GM13977 (cell line): ENCODE data around the gene FBLL1.
A peak's percentile ranks its signal among the peaks of the same experiment; 100 is the strongest.

Experiments used
- DNase-seq: peaks from one replicate; pipeline ENCODE4 v3.0.0; 2012; ENCODE audit warnings: low spot score
- in situ Hi-C: fragments of 300-500 bp; cut with MboI; formaldehyde crosslinking; loops from one replicate; pipeline ENCODE4 v1.12.0; 2022; ENCODE audit warnings: low sequenced_read_pairs, low pct_unique_long_range_greater_than_20kb, mixed read lengths, inconsistent platforms; ENCODE audit not compliant: unreplicated experiment
- TF ChIP-seq, protein P1 (sequence below): IDR thresholded peaks from 2 replicates; pipeline ENCODE4 v1.5.1; 2012; ENCODE audit warnings: mild to moderate bottlenecking, control low read depth; ENCODE audit not compliant: insufficient read depth; ENCODE audit errors: extremely low read depth, missing control alignments

Gene FBLL1

DNA sequence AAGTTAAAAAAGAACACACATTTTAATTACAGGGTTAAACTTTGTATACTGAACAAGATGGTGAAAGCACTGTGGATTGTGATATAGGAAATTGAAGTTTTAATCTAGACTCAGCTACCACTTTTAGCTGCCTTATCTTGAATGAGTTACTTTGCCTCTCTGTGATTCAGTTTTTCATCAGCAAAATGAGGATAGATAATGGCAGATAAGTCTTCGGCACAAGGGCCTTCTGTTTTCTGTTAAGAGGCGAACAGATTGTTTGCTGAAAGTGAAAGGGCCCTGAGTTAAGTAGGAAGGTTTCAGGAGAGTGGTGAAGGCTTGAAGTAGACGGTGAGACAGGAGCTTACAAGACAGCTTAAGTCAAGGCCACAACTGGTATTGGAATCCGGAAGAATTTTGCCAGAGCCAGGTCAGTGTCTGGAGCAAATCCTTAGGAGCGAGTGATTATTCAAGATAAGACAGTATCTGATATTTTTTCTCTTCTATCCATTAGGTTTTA, 35.0 kb upstream of the FBLL1 start:
- no peak for DNase-seq
- in situ Hi-C loops, result no loop called here
- TF ChIP-seq, protein P1, sequence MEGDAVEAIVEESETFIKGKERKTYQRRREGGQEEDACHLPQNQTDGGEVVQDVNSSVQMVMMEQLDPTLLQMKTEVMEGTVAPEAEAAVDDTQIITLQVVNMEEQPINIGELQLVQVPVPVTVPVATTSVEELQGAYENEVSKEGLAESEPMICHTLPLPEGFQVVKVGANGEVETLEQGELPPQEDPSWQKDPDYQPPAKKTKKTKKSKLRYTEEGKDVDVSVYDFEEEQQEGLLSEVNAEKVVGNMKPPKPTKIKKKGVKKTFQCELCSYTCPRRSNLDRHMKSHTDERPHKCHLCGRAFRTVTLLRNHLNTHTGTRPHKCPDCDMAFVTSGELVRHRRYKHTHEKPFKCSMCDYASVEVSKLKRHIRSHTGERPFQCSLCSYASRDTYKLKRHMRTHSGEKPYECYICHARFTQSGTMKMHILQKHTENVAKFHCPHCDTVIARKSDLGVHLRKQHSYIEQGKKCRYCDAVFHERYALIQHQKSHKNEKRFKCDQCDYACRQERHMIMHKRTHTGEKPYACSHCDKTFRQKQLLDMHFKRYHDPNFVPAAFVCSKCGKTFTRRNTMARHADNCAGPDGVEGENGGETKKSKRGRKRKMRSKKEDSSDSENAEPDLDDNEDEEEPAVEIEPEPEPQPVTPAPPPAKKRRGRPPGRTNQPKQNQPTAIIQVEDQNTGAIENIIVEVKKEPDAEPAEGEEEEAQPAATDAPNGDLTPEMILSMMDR, result no peak

DNA sequence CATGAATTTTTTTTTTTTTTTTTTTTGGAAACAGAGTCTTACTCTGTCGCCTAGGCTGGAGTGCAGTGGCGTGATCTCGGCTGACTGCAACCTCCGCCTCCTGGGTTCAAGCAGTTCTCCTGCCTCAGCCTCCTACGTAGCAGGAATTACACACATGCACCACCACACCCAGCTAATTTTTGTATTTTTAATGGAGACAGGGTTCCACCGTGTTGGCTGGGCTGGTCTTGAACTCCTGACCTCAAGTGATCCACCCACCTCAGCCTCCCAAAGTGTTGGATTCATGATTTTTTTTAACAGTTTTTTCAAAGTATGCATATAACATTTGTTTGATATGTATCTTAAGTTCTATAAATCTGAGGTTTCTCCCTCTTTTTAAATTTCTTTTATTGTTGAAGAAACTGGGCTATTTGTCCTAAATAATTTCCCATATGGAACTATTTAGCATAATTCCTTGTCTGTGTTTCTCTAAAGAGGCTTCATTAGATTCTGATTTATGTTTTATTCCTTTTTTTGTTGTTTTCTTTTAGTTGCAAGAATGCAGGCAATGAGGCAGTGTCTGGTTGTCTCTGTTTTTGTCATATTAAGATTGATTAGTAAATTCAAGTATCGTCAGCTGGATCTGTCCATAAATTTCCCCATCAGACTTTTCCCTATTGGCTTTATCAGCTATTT, 26.4 kb upstream of the FBLL1 start:
- DNase-seq, result no peak
- TF ChIP-seq, protein P1, result no peak
- in situ Hi-C loops, result no loop called here

DNA sequence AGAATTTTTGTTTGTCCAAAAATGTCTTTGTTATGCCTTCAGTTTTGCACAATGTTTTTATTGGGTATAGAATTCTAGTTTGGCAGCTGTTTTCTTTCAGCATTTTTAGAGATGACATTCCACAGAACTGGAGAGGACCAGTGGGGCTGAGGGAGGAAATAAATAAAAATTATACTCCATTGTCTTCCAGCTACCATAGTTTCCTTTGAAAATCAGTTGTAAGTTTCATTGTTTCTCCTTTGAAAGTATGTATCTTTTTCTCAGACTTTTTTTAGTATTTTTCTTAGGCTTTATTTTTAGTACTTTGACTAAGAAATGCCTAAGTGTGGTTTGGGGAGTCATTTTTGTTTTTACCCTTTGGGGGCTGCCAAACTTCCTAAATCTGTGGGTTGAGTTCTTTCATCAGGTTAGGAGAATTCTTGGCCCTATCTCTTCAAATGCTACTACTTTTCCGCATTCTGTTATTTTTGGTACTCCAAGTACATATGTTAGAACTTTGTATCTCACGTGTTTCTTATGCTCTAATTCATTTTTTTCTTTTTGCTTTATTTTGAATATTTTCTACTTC, 15.2 kb upstream of the FBLL1 start:
- no peak for DNase-seq
- in situ Hi-C loops, result no loop called here
- TF ChIP-seq, protein P1, result no peak

DNA sequence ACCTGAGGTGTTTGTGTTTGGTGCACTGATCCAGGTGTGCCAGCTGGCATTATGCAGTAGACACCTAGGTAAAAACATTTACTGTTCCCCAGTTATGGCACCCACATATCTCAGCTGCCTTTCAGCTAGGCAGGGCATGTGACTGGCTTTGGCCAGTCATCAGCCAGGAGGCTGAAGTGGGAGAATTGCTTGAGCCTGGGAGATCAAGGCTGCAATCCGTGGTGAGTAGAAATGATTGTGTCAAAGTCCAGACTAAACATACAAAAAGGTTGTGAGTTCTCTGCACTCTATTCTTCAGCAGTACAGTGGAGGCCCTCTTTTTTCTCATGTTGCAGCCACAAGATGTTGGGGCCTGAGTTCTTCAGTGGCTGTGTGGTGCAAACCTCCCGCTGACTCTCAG, 3.2 kb upstream of the FBLL1 start:
- in situ Hi-C loops, result no loop called here
- TF ChIP-seq, protein P1, result no peak

DNA sequence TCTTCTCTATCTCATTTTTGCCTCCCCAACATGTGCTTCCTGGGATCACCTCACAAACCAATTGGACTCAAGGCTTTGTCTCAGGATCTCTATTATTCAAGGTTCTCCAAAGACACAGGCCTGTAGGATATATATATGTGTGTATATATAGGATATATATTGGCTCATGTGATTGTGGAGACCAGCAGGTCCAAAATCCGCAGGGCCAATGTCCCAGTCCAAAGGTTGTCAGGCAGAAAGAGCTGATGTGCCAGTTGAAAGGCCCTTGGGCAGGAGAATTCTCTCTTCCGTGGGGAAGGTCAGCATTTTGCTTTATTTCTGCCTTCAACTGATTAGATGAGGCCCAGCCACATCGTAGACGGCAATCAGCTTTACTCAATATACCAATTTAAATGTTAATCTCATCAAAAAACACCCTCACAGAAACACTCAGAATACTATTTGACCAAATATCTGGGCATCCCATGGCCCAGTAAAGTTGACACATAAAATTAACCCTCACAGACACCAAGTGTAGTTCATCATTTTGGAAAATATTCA, 1.3 kb upstream of the FBLL1 start:
- in situ Hi-C loops, result no loop called here
- no peak for DNase-seq
- TF ChIP-seq, protein P1, result no peak

More for the DNA sequence above, 3.2 kb upstream of the FBLL1 start:
- DNase-seq, result no peak

DNA sequence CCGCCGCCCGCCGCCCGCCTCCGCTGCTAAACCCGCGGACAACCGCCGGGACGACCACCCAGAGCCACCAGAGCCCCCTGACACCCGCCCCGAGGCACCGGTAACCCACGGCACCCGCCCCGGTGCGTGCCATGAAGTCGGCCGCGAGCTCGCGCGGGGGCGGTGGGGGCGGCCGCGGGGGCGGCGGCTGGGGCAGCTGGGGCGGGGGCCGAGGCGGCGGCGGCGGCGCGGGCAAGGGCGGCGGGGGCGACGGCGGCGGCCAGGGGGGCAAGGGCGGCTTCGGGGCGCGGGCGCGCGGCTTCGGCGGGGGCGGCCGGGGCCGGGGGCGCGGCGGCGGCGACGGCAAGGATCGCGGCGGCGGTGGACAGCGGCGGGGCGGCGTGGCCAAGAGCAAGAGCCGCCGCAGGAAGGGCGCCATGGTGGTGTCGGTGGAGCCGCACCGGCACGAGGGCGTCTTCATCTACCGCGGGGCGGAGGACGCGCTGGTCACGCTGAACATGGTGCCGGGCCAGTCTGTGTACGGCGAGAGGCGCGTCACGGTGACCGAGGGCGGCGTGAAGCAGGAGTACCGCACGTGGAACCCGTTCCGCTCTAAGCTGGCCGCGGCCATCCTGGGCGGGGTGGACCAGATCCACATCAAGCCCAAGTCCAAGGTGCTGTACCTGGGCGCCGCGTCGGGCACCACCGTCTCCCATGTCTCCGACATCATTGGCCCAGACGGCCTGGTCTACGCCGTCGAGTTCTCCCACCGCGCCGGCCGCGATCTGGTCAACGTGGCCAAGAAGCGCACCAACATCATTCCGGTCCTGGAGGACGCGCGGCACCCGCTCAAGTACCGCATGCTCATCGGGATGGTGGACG, 499 bp downstream of the FBLL1 start:
- in situ Hi-C loops, result no loop called here
- TF ChIP-seq, protein P1, result no peak
- peak; percentile 25 for DNase-seq
